HepG2 (cell line): ENCODE data around the gene SMYD5. TPM values are rescaled to one million over a fixed set of nuclear protein-coding genes. Genes with fewer than 3 reads are reported as not detected.

Source experiments
- HNRNPL ChIP-seq: fragments of 200-400 bp; formaldehyde crosslinking; IDR thresholded peaks from 2 replicates; pipeline ENCODE4 v1.6.1; 2017; ENCODE audit warnings: mild to moderate bottlenecking, low read depth, low read length
- KDM4B ChIP-seq: sonication (generic); formaldehyde crosslinking; IDR thresholded peaks from 2 replicates; pipeline ENCODE4 v1.4.0; 2020; ENCODE audit warnings: missing genetic modification reagents
- MEIS1 ChIP-seq: sonication (generic); formaldehyde crosslinking; IDR thresholded peaks from 2 replicates; pipeline ENCODE4 v1.9.0; 2021; ENCODE audit warnings: mild to moderate bottlenecking, missing genetic modification reagents, moderate library complexity, borderline replicate concordance
- MIER2 ChIP-seq: IDR thresholded peaks from 2 replicates; pipeline ENCODE4 v1.6.1; 2016; ENCODE audit warnings: missing biosample characterization, missing genetic modification reagents
- MYC ChIP-seq: sonication (generic); formaldehyde crosslinking; IDR thresholded peaks from 2 replicates; pipeline ENCODE4 v1.9.0; 2021; ENCODE audit warnings: missing genetic modification reagents, borderline replicate concordance
- NCOR1 ChIP-seq: fragments of 200-600 bp; sonication (generic); IDR thresholded peaks from 2 replicates; pipeline ENCODE4 v1.7.0; 2017; ENCODE audit warnings: antibody characterized with exemption, low read length, borderline replicate concordance
- NFE2L1 ChIP-seq: sonication (generic); formaldehyde crosslinking; IDR thresholded peaks from 2 replicates; pipeline ENCODE4 v1.4.0; 2020; ENCODE audit warnings: missing genetic modification reagents, mild to moderate bottlenecking, borderline replicate concordance
- PCBP2 ChIP-seq: fragments of 200-400 bp; formaldehyde crosslinking; optimal IDR thresholded peaks from 2 replicates; pipeline ENCODE3; 2018; ENCODE audit warnings: low read length, low read depth; ENCODE audit not compliant: poor library complexity, severe bottlenecking
- PRMT3 ChIP-seq: sonication (generic); formaldehyde crosslinking; IDR thresholded peaks from 2 replicates; pipeline ENCODE4 v1.8.1; 2022; ENCODE audit warnings: low read depth, mild to moderate bottlenecking, moderate library complexity, missing genetic modification reagents, borderline replicate concordance
- RAD21 ChIP-seq: fragments of 450-650 bp; formaldehyde crosslinking; IDR thresholded peaks from 2 replicates; pipeline ENCODE4 v1.5.0; 2020; ENCODE audit warnings: mild to moderate bottlenecking
- STAG1 ChIP-seq: sonication (generic); formaldehyde crosslinking; IDR thresholded peaks from 2 replicates; pipeline ENCODE4 v1.4.0; 2020; ENCODE audit warnings: missing genetic modification reagents
- ZNF501 ChIP-seq: sonication (generic); formaldehyde crosslinking; IDR thresholded peaks from 2 replicates; pipeline ENCODE4 v1.5.1; 2020; ENCODE audit warnings: mild to moderate bottlenecking, moderate library complexity, missing genetic modification reagents
- ZNF543 ChIP-seq: sonication (generic); formaldehyde crosslinking; IDR thresholded peaks from 2 replicates; pipeline ENCODE4 v1.4.0; 2020; ENCODE audit warnings: mild to moderate bottlenecking, missing genetic modification reagents
- ZNF746 ChIP-seq: sonication (generic); formaldehyde crosslinking; IDR thresholded peaks from 2 replicates; pipeline ENCODE4 v1.8.0; 2022; ENCODE audit warnings: mild to moderate bottlenecking, missing genetic modification reagents
- ZNF777 ChIP-seq: sonication (generic); formaldehyde crosslinking; IDR thresholded peaks from 2 replicates; pipeline ENCODE4 v1.4.0; 2020; ENCODE audit warnings: missing genetic modification reagents
- polyA plus RNA-seq, 8 experiments: library from polyadenylated mRNA; depleted of rRNA in 3 of 8; stranded (reverse) in 7 of 8; unstranded in 1 of 8; fragments of >200 nt; fragmentation: Illumina TruSeq in 4 of 8; extraction: Trizol in 4 of 8; gene quantifications; 2 replicates each; pipeline versions ENCODE4 v1.2.1 to v1.2.3, GENCODE V29; 2011 to 2016; ENCODE audit warnings: low read depth in 4 of 8, missing spikeins in 1 of 8, mixed read lengths in 1 of 8; ENCODE audit not compliant: insufficient read depth in 1 of 8
- total RNA-seq, 5 experiments: library from RNA; depleted of rRNA; stranded (reverse); fragments of >200 nt; fragmentation: Illumina TruSeq; extraction: Trizol; gene quantifications; 2 replicates each; pipeline ENCODE4 v1.2.3, GENCODE V29; 2016; ENCODE audit warnings: low read depth in 1 of 5
- TF ChIP-seq, protein P1 (sequence below): IDR thresholded peaks from 2 replicates; pipeline ENCODE4 v1.6.1; 2016; ENCODE audit warnings: control low read depth
- TF ChIP-seq, protein P2 (sequence below): sonication (generic); formaldehyde crosslinking; IDR thresholded peaks from 2 replicates; pipeline ENCODE4 v1.4.0; 2020; ENCODE audit warnings: mild to moderate bottlenecking, low read depth, missing genetic modification reagents
- TF ChIP-seq, protein P3 (sequence below): IDR thresholded peaks from 2 replicates; pipeline ENCODE4 v1.6.1; 2016; ENCODE audit warnings: mild to moderate bottlenecking, missing biosample characterization, missing genetic modification reagents
- TF ChIP-seq, protein P4 (sequence below): sonication (generic); formaldehyde crosslinking; IDR thresholded peaks from 2 replicates; pipeline ENCODE4 v1.4.0; 2020; ENCODE audit warnings: missing genetic modification reagents
- TF ChIP-seq, protein P5 (sequence below): IDR thresholded peaks from 2 replicates; pipeline ENCODE4 v1.6.1; 2012; ENCODE audit warnings: low read length, improper control_type of control experiment

Gene SMYD5
- total and polyA plus RNA-seq, 2 of the 13 experiments (the other 11 are each of a cell fraction or from before 2014, with no cell fraction given): 55.8 to 70.4 TPM

DNA sequence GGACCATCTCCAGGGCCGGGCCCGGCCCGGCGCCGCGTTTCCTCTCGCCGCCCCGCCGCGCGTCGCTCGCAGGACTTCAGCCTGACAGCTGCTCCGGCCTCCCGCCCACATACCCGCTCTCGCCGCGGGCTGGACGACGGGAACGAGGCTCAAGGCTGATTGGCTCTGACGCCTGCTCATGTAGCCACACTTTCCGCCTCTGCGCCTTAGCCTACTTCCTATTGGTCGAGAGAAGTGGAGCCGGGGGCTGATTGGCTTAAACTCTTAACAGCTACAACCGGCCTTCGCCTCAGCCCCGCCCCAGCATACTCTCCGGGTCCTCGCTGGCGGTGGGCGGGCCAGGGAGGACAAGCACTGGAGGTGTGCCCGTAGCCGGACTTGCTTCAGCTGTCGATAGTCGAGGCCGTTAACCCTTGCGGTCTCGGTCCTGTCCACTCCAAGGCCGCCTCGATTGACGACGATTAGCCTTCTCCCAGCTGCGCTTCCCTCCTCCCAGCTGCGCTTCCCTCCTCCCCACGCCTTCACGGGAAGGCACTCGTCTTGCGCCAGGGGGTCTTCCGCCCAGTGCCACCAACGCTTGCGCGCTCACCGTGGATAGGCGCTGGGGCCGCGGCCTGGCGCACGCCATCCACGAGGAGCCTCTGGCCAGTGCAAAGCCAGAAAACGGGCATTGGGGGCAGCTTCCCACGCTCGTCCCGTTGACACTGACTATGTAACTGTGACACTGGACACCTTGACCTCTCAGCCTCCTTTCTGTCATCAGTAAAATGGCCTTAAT, 19.3 kb downstream of the SMYD5 start, which contains the start of gene PRADC1 (continued):
- TF ChIP-seq NCOR1: no peak; the same call in 1 of the 2 replicates
- TF ChIP-seq, protein P1, sequence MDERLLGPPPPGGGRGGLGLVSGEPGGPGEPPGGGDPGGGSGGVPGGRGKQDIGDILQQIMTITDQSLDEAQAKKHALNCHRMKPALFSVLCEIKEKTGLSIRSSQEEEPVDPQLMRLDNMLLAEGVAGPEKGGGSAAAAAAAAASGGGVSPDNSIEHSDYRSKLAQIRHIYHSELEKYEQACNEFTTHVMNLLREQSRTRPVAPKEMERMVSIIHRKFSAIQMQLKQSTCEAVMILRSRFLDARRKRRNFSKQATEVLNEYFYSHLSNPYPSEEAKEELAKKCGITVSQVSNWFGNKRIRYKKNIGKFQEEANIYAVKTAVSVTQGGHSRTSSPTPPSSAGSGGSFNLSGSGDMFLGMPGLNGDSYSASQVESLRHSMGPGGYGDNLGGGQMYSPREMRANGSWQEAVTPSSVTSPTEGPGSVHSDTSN: peak; percentile 89
- peak; percentile 37; the same call in 1 of the 2 replicates for TF ChIP-seq KDM4B (CRISPR knock-in tag)
- TF ChIP-seq, protein P2, sequence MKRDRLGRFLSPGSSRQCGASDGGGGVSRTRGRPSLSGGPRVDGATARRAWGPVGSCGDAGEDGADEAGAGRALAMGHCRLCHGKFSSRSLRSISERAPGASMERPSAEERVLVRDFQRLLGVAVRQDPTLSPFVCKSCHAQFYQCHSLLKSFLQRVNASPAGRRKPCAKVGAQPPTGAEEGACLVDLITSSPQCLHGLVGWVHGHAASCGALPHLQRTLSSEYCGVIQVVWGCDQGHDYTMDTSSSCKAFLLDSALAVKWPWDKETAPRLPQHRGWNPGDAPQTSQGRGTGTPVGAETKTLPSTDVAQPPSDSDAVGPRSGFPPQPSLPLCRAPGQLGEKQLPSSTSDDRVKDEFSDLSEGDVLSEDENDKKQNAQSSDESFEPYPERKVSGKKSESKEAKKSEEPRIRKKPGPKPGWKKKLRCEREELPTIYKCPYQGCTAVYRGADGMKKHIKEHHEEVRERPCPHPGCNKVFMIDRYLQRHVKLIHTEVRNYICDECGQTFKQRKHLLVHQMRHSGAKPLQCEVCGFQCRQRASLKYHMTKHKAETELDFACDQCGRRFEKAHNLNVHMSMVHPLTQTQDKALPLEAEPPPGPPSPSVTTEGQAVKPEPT: 0 out of 2 replicates have a peak, but pooled peaks have one; percentile 35
- peak; percentile 54; the same call in 1 of the 2 replicates for TF ChIP-seq MEIS1 (CRISPR knock-in tag)
- TF ChIP-seq HNRNPL: no peak
- TF ChIP-seq, protein P3, sequence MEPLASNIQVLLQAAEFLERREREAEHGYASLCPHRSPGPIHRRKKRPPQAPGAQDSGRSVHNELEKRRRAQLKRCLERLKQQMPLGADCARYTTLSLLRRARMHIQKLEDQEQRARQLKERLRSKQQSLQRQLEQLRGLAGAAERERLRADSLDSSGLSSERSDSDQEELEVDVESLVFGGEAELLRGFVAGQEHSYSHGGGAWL (CRISPR knock-in tag): peak; percentile 59
- no peak for TF ChIP-seq NFE2L1 (CRISPR knock-in tag)
- 0 out of 2 replicates have a peak, but pooled peaks have one; percentile 32 for TF ChIP-seq MIER2 (CRISPR knock-in tag)
- TF ChIP-seq ZNF746 (CRISPR knock-in tag): no peak; the same call in 1 of the 2 replicates
- TF ChIP-seq MYC (CRISPR knock-in tag): peak; percentile 80
- TF ChIP-seq ZNF777: peak; percentile 23; the same call in 1 of the 2 replicates
- TF ChIP-seq RAD21: 0 out of 2 replicates have a peak, but pooled peaks have one; percentile 25
- TF ChIP-seq, protein P4, sequence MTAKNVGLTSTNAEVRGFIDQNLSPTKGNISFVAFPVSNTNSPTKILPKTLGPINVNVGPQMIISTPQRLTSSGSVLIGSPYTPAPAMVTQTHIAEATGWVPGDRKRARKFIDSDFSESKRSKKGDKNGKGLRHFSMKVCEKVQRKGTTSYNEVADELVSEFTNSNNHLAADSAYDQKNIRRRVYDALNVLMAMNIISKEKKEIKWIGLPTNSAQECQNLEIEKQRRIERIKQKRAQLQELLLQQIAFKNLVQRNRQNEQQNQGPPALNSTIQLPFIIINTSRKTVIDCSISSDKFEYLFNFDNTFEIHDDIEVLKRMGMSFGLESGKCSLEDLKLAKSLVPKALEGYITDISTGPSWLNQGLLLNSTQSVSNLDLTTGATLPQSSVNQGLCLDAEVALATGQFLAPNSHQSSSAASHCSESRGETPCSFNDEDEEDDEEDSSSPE (CRISPR knock-in tag): peak; percentile 97
- TF ChIP-seq, protein P5, sequence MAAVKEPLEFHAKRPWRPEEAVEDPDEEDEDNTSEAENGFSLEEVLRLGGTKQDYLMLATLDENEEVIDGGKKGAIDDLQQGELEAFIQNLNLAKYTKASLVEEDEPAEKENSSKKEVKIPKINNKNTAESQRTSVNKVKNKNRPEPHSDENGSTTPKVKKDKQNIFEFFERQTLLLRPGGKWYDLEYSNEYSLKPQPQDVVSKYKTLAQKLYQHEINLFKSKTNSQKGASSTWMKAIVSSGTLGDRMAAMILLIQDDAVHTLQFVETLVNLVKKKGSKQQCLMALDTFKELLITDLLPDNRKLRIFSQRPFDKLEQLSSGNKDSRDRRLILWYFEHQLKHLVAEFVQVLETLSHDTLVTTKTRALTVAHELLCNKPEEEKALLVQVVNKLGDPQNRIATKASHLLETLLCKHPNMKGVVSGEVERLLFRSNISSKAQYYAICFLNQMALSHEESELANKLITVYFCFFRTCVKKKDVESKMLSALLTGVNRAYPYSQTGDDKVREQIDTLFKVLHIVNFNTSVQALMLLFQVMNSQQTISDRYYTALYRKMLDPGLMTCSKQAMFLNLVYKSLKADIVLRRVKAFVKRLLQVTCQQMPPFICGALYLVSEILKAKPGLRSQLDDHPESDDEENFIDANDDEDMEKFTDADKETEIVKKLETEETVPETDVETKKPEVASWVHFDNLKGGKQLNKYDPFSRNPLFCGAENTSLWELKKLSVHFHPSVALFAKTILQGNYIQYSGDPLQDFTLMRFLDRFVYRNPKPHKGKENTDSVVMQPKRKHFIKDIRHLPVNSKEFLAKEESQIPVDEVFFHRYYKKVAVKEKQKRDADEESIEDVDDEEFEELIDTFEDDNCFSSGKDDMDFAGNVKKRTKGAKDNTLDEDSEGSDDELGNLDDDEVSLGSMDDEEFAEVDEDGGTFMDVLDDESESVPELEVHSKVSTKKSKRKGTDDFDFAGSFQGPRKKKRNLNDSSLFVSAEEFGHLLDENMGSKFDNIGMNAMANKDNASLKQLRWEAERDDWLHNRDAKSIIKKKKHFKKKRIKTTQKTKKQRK: peak; percentile 75
- TF ChIP-seq ZNF543 (CRISPR knock-in tag): no peak
- no peak for TF ChIP-seq STAG1 (CRISPR knock-in tag)
- peak; percentile 71 for TF ChIP-seq ZNF501 (CRISPR knock-in tag)
- TF ChIP-seq PCBP2: no peak
- no peak for TF ChIP-seq PRMT3 (CRISPR knock-in tag)
